Lung (tissue), 12 donors: Measurements from ENCODE around the gene MAG. TPM values are rescaled to one million over a fixed set of nuclear protein-coding genes. Genes with fewer than 3 reads are reported as not detected.

Experiments
- ATAC-seq: fragments of 200-7000 bp; cut with Tn5 transposase; one replicate; pipeline ENCODE4 v1.9.1; 2020; ENCODE audit warnings: moderate number of reproducible peaks; ENCODE audit not compliant: insufficient read depth, low FRiP score
- DNase-seq, 3 donors: peaks; one replicate each; pipeline ENCODE4 v3.0.0-alpha.2; 2013 to 2017
- H3K27ac ChIP-seq, 2 donors: one replicate each; pipeline ENCODE4 v1.5.1; 2013; ENCODE audit warnings: mild to moderate bottlenecking in 2 of 2, moderate library complexity in 2 of 2, control low read depth in 1 of 2, inconsistent platforms in 1 of 2, low read depth in 1 of 2, low read length in 1 of 2
- H3K27me3 ChIP-seq, 3 donors: one replicate each; pipeline ENCODE4 v1.5.1; 2013; ENCODE audit warnings: low read length in 2 of 3; ENCODE audit not compliant: control insufficient read depth in 3 of 3, insufficient read depth in 3 of 3
- H3K36me3 ChIP-seq, 4 donors: one replicate each; pipeline ENCODE4 v1.5.1; 2013; ENCODE audit warnings: low read length in 4 of 4, mild to moderate bottlenecking in 1 of 4, moderate library complexity in 1 of 4; ENCODE audit not compliant: control insufficient read depth in 4 of 4, insufficient read depth in 4 of 4
- H3K4me1 ChIP-seq, 5 donors: one replicate each; pipeline ENCODE4 v1.5.1; 2013; ENCODE audit warnings: low read length in 5 of 5, mild to moderate bottlenecking in 2 of 5, moderate library complexity in 1 of 5; ENCODE audit not compliant: control insufficient read depth in 5 of 5, insufficient read depth in 5 of 5
- H3K4me3 ChIP-seq: one replicate; pipeline ENCODE4 v1.5.1; 2013; ENCODE audit warnings: mild to moderate bottlenecking, control low read depth, moderate library complexity
- H3K9ac ChIP-seq, 2 donors: one replicate each; pipeline ENCODE4 v1.5.1; 2013; ENCODE audit warnings: low read length in 2 of 2, control low read depth in 1 of 2; ENCODE audit not compliant: insufficient read depth in 1 of 2
- H3K9me3 ChIP-seq, 4 donors: one replicate each; pipeline ENCODE4 v1.5.1; 2013; ENCODE audit warnings: low read length in 3 of 4, mild to moderate bottlenecking in 1 of 4, moderate library complexity in 1 of 4; ENCODE audit not compliant: control insufficient read depth in 4 of 4, insufficient read depth in 3 of 4
- CTCF ChIP-seq: IDR thresholded peaks from 2 replicates; pipeline ENCODE4 v1.5.1; 2012; ENCODE audit warnings: mild to moderate bottlenecking; ENCODE audit errors: control extremely low read depth, extremely low read depth
- WGBS, 2 donors: extraction: QIAGEN DNeasy Blood & Tissue Kit; methylation state at CpG; one replicate each; pipeline ENCODE4 v1.1.7; 2013; 5-methylcytosine and 5-hydroxymethylcytosine counted together
- polyA plus RNA-seq, 2 donors: library from polyadenylated mRNA; stranded (reverse); fragments of 200-250 nt; gene quantifications; one replicate each; pipeline ENCODE4 v1.2.1, GENCODE V29; 2013
- total RNA-seq, 2 donors: library from RNA; depleted of rRNA in 1 of 2; stranded (reverse); fragments of >200 nt in 1 of 2; gene quantifications; one replicate each; pipeline ENCODE4 v1.2.1, GENCODE V29; 2014 to 2021
- donor health status: control.
- donor health status: control.
- donor health status: Bipolar disorder and iron deficiency.
- donor health status: healthy.
- donor health status: DM: yes; HTN: yes; CAD: no.

The MAG gene
- total and polyA plus RNA-seq, 4 donors, result 0.08 to 8.8 (median 1.9) TPM

GRCh38 chr19:35248310-35249145, 43.4 kb upstream of the MAG start, which contains the start of gene LSR:
Gene LSR (plus strand): TSS chr19:35249002. CDS start chr19:35249023, 21 bp downstream.
- WGBS, 2 donors, result 0 to 1% methylated on average over 68 to 69 of the region's 69 CpGs
- Histone ChIP-seq H3K27me3 (peaks cover 0 to 24% (median 14%) of the 10 kb centered on the region in 3 donors), H3K36me3 (peaks cover 0 to 6% (median 0%) of the 10 kb centered on the region in 4 donors), H3K9ac (peak within 1 kb of the TSS; percentile 60 to 62), H3K4me1 (peaks cover 0 to 6% (median 0%) of the 10 kb centered on the region in 5 donors), H3K4me3 (peak within 1 kb of the TSS; percentile 70), H3K9me3 (no peaks in the 10 kb centered on the region), H3K27ac (peak within 1 kb of the TSS; percentile 59 to 94)
- TF ChIP-seq CTCF, result no peak
- ATAC-seq, result peak; percentile 90
- peak; percentile 70 to 86 (median 83) for DNase-seq

- peaks cover 0 to 8% (median 0%) of the 10 kb centered on the region in 4 donors for H3K36me3 ChIP-seq
- peak overlapping the region in 1 of 2 donors; percentile 4 for H3K9ac ChIP-seq
- H3K9me3 ChIP-seq, result no peaks in the 10 kb centered on the region
- peaks cover 0 to 24% (median 14%) of the 10 kb centered on the region in 3 donors for H3K27me3 ChIP-seq
- peaks cover 0 to 8% (median 0%) of the 10 kb centered on the region in 5 donors for H3K4me1 ChIP-seq
- DNase-seq (no peak), ATAC-seq (no peak)
- no peak for TF ChIP-seq CTCF
- WGBS, 2 donors, result 10 to 13% methylated on average over 38 to 39 of the region's 39 CpGs
- H3K4me3 ChIP-seq, result peak overlapping the region; percentile 70
- peak overlapping the region in 1 of 2 donors; percentile 94 for H3K27ac ChIP-seq
These were observed 42.7 kb upstream of the MAG start for GRCh38 chr19:35249146-35249847.

GRCh38 chr19:35249848-35250711, 41.9 kb upstream of the MAG start:
- ATAC-seq, result no peak
- H3K27ac ChIP-seq, result peak overlapping the region in 1 of 2 donors; percentile 94
- H3K27me3 ChIP-seq, result peaks cover 0 to 24% (median 14%) of the 10 kb centered on the region in 3 donors
- DNase-seq, result no peak
- peaks cover 0 to 10% (median 0%) of the 10 kb centered on the region in 5 donors for H3K4me1 ChIP-seq
- H3K4me3 ChIP-seq, result peak overlapping the region; percentile 70
- 81 to 89% methylated on average over 34 of the region's 34 CpGs for WGBS, 2 donors
- peaks cover 0 to 8% (median 0%) of the 10 kb centered on the region in 4 donors for H3K36me3 ChIP-seq
- no peak for TF ChIP-seq CTCF
- no peaks in the 10 kb centered on the region for H3K9me3 ChIP-seq
- no peak overlapping the region for H3K9ac ChIP-seq
